IPS-NIHi7 (cell line): ENCODE data around the gene TNS3.
A peak's percentile ranks its signal among the peaks of the same experiment; 100 is the strongest.
"Not testable (repeated sequence)": the region's sequence is repeated elsewhere in the genome, so short reads cannot be mapped to it uniquely, and the experiment has no call there.

ENCODE experiments used
- DNase-seq: peaks from one replicate; pipeline ENCODE4 v3.0.0; 2012; ENCODE audit warnings: mixed read lengths; ENCODE audit errors: extremely low spot score

TNS3 gene

DNA sequence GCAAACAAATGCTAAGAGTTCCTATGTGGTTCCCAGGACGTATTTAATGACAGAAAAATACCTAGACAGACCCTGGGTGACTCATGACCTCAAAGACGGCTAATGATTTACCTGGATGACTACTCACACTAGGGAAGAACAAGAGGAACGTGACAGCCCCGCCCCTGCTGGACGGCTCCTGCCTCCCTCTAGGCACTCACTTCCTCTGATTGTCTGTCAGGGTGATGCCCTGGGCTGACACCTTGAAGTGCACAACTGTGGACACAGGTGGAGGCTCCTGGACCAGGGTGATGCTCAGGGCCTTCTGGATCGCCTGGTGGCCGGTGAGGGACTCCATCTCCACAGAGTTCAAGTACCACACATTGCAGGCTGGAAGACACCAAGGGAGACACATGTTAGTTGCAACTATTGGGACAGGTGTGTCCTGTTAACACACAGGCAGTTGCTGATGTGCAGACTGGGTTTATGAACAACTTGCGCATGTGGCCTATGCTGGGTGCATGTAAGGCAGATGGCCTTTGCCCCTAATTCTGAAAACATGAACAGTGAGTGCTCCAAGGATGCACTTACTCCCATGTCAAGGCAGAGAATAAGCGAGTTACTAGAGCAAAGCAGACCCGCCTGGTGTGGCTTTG, 298.3 kb downstream of the TNS3 start:
- DNase-seq: no peak

- no peak for DNase-seq
Observed at GRCh38 chr7:47282790-47283496, 299.0 kb downstream of the TNS3 start.

DNA sequence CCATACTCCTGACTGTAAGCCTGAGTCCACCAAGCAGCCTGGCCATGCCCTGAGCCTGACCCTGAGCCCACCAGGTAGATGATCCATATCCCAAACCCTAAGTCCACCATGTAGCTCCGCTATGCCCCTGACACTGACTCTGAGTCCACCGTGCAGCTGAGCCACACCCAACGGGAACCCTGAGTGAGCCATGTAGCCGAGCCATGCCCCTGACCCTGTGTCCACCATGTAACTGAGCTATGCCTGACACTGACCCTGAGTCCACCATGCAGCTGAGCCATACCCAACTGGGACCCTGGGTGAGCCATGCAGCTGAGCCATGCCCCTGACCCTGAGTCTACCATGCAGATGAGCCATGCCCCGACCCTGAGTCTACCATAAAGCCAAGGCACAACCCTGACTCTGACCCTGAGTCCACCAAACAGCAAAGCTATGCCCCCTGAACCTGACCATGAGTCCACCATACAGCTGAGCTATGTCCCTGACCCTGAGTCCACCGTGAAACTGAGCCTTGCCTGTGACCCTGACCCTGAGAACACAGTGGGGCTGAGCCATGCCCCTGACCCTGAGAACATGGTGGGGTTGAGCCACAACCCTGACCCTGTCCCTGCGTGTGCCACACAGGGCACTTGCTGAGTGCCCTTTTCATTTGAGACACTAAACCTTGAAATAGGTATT, 299.8 kb downstream of the TNS3 start:
- DNase-seq: no peak

DNA sequence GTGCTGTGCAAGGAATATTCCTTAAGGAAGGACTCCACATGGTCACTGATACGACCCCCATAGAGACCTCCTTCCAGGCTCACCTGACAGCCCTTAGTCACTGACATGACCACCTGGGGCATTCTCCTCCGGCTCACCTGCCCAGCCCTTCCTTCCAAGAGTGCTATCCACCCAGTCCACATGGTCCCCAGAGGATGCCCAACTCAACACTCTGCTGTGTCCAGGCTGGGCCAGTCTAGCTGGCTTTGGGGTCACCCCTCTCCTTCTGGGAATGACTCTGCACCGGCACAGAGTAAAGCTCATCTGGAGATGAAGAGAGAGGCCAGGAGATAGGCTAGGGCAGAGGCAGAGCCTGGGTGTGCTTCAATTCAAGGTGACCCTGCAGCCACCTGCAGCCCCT, 300.8 kb downstream of the TNS3 start:
- DNase-seq: no peak

DNA sequence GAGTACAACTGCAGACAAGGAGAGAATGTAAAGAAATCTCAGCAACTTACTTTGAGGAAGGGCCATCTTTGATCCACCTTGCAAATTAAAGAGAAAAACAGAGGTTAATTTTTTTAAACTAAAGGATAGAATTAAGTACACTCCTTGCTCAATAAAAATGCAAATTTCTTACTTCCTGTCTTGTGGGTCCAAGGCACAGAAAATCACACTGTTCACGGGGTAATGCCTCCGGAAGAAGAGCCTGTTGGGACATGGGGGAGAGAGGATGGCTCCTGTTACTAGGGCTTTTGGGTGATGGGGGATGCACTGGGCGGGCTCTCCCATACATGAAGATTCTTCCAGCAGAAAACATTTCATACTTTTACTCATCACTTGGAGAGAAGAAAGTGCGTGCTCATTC, 301.8 kb downstream of the TNS3 start:
- no peak for DNase-seq

DNA sequence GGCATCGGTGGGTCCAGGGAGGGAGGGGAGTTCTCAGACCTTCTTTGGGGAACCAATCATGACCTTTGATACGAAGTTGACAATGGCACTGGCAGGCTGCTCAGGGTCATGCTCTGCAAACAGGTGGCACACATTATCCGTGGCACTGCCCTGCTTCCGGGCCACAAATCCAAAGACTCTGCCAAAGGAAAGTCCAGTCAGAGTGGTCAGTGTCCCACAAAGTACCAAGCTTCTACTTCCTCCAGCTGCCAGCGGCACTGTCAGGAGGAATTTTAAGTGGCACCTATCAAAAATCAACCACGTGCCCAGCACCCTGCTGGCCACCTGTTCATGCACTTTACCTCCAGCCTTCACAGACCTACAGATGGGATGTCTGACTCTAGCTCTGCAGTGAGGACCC, 303.9 kb downstream of the TNS3 start:
- DNase-seq: no peak

DNA sequence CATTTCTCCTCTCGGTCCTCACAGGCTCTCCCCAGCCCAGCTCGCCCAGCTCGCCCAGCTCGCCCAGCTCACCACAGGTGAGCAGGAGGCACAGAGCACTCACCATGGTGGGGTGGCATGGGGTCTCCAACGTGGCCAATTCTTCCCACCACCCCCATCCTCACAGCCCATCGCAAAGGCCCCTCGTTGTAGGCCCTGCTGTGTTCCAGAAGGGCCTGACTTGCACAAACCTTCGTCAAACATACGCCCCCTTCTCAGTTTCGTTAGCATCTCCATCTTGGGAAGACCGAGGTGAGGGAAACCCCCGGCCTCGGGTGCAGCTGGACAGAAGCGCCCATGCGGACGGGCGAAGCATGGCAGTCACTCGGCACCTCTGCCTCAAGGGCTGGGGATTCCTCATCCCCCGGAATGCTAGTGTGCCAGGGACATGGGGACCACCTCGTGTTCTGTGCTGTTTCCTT, 304.6 kb downstream of the TNS3 start:
- DNase-seq: no peak

GRCh38 chr7:47273974-47274766, 307.7 kb downstream of the TNS3 start:
- DNase-seq: no peak

GRCh38 chr7:47273088-47273487, 308.8 kb downstream of the TNS3 start:
- no peak for DNase-seq

GRCh38 chr7:47271749-47272148, 310.2 kb downstream of the TNS3 start:
- no peak for DNase-seq

DNA sequence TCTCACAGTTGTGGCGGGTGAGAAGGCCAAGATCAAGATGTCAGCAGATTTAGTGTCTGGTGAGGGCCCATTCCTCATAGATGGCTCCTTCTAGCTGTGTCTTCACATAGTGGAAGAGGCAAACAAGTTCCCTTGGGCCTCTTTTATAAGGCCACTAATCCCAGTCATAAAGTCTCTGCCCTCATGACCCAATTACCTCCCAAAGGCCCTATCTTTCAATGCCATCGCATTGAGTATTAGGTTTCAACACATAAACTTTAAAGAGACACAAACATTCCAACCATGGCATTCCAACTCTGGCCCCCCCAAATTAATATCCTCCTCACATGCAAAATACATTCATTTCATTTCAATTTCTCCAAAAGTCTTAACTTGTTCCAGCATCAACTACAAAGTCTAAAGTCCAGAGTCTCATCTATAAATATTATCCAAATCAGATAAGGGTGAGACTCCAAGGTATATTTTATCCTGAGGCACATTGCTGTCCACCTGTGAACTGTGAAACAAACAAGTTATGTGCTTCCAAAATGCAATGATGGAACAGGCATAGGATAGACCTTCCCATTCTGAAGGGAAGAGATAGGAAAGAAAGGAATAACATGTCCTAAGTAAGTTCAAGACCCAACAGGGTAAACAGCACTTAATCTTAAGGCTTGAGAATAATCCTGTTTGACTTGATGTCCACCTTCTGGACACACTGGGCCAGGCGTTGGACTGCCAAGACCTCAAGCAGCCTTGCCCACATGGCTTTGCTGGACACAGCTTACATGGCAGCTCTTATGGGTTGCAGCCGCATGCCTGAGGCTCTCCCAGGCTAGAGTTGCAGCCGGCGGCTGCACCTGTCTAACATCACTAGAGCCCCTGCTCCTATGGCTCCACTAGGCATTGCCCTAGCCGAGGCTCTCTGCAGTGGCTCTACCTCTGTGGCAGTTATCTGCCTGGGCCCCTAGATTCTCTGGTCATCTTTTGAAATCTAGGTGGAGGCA, 312.8 kb downstream of the TNS3 start:
- no peak for DNase-seq

- DNase-seq: no peak
Observed at GRCh38 chr7:47267346-47267745, 314.6 kb downstream of the TNS3 start.

- DNase-seq: no peak
Observed at GRCh38 chr7:47266799-47267198, 315.1 kb downstream of the TNS3 start.

DNA sequence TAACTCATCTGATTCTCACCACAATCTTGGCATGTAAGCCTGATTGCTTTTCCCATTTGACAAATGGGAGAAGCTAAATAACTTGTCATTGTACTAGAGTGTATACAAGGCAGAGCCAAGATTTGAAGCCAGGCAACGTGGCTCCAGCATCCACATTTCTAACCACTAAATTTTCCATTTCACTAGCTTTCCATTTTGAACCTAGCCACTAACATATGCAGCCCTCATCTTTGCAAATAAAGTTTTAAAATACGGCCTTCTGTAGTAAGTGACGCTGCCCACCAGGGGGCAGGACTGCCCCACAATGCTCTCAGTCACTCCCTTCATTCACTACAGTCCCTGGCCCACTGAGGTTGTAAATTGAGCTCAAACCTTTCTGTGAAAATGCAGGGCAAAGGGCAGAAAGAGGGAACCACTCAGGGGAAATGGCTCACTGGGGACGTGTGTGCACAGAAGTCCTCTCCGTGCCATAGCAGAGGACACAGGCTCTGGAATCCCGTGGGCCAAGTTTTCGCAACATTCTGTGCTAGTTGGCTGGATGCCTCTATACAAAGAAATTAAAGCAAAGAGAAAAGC, 315.7 kb downstream of the TNS3 start:
- DNase-seq: peak; percentile 79

- no peak for DNase-seq
Observed at GRCh38 chr7:47265621-47266020, 316.3 kb downstream of the TNS3 start.

- no peak for DNase-seq
Observed at GRCh38 chr7:47264021-47264651, 317.8 kb downstream of the TNS3 start.

- DNase-seq: no peak
Observed at GRCh38 chr7:47262881-47263280, 319.0 kb downstream of the TNS3 start.

DNA sequence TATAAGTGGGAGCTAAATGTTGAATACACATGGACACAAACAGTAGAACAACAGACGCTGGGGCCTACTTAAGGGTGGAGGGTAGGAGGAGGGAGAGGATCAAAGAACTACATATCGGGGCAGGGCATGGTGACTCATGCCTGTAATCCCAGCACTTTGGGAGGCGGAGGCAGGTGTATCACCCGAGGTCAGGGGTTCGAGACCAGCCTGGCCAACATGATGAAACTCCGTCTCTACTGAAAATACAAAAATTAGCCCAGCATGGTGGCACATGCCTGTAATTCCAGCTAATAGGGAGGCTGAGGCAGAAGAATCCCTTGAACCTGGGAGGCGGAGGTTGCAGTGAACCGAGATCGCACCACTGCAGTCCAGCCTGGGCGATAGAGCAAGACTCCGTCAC, 319.8 kb downstream of the TNS3 start:
- DNase-seq: not testable (repeated sequence)

- DNase-seq: no peak
Observed at GRCh38 chr7:47260270-47260669, 321.6 kb downstream of the TNS3 start.

GRCh38 chr7:47259682-47260081, 322.2 kb downstream of the TNS3 start:
- no peak for DNase-seq
